OCI-M2 (cell line): Measurements from ENCODE around the gene PEF1.

ENCODE experiments used
- DNase-seq: peaks from one replicate; lab custom pipeline; 2025; ENCODE audit not compliant: unreplicated experiment; lab: John Stamatoyannopoulos, UW

The PEF1 gene

DNA sequence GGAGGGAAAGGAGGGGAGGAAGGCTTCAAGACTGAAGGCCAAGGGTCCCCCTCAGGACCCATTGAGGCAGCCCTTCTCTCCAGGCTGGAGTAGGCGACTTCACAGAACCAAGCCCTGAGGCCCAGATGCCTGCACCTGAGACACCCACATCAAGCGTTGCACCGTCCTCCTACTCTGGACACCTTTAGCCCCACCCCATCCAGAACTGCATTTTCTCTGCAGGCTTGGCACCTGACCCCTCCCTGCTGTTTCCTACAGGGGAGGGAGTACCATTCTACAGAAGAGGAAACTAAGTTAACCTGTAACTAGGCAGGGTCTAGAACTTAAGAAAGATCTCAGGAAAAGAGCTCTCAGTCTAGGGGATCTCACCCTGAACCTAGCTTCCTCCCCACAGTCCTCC is 12.0 kb downstream of the PEF1 start:
- DNase-seq = no peak

DNA sequence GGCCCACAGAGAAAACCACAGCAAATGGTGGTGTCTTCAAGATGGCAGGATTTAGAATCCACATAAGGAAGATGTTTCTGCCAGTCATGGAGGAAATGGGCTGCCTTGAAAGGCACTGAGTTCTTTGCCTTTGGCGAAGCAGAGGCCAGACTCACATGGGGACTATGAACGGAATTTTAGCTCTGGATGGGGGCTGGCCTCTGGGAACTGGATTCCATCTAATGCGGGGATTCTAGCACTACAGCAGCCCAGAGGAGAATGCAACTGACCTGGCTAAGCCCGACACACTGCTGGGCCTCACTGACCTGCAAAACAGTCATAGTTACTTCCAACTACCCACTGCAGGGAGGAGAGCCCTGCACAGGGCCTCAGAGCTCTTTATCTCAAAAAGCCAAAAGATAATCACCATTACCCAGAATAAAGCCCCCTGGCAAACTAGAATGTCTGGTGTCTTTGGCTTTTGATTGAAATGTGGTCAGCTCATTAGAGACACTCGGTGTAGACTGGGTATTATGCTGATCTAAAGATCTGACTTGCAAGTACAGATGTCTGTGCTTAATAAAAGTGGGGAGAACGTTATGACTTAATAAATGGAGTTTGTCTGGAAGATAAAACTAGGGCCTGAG is 15.6 kb downstream of the PEF1 start:
- no peak for DNase-seq

DNA sequence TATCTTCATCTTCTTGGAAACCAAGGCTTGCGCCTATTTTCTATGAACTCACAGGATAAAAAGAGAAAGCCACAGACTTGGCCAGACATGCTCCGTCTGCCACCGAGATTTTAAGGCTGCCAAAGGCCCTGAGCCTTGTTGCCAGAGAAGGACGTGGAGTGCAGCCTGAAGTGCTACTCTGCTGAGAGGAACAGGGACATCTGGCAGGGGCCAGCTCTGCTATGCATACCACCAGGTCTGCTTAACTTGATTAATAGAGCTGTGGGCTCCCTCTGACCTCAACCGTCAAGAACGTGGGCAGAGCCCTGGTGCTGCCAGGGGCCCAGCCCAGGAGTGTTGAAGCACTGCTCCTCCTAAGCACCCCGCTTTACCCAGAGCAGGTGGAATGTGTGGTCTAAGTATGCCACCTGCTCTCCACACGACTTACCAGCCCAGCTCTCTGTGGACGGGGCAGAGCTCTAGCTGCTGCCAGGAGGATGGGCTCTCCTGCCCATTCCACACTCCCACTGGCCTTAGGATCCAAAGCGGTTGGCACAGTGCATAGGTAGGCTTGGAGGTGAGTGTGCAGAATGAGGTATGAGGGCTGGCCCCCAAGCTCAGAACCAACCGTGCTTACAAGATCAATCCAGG is 16.6 kb downstream of the PEF1 start:
- DNase-seq = no peak

DNA sequence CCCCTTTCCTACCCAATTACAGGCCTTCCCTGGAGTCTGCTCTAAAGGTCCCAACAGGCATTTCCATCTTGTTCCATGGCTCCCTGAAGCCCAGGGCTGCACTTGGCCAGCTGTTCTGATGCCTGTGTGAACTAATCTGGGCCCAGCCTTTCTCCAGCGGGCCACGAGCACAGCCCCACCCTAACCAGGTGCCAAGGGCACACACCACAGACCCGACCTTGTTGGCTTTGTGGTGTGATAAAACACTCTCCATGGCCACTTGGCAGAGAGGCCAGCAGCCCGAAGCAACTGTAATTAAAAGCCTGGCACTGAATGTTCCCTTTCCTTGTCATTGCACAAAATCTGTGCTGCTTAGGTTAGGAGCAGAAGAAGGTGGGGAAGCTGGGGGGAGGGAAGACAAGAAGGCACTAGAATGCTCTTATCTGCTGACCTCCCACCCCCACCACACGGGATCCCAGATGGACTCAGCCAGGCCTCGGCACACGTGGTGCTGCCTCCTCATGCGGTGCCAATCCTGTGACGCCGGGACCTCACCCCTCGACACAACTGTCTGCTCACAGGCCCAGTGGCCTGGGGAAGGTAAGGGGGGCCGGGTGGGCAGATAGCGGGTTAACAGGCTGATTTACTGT is 17.3 kb downstream of the PEF1 start:
- DNase-seq = no peak

DNA sequence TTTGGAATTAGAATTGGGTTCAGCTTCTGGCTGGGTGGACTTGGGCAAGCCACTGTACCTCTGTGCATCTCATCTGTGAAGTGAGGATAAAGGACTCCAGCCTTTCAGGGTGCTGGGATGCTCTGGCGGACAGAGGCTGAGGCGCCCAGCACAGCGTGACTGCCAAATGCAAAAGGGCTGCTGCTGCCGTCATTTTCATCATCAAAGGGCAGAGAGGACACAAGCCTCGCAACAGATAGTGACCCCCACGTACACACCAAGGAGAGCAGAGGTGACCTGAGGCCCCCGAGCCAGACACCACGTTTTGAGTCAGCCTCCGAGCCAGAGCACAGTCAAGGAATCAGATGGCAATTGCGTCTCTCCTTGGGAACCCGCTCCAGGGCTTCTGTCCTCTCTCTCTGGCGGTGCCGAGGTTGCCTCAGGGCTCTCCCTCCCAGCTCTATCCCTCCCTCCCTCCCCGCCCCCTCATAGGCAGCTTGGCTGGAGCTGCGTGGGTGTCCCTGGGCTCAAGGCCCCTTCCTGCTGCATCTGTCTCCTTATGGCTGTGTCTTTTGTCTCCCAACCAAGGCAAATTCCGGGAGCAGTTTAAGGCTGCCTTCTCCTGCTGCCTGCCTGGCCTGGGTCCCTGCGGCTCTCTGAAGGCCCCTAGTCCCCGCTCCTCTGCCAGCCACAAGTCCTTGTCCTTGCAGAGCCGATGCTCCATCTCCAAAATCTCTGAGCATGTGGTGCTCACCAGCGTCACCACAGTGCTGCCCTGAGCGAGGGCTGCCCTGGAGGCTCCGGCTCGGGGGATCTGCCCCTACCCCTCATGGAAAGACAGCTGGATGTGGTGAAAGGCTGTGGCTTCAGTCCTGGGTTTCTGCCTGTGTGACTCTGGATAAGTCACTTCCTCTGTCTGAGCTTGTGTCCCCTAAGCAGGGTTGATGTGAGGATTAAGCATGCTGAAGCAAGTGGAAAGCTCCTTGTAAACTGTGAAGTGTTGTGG is 18.2 kb downstream of the PEF1 start:
- no peak for DNase-seq

DNA sequence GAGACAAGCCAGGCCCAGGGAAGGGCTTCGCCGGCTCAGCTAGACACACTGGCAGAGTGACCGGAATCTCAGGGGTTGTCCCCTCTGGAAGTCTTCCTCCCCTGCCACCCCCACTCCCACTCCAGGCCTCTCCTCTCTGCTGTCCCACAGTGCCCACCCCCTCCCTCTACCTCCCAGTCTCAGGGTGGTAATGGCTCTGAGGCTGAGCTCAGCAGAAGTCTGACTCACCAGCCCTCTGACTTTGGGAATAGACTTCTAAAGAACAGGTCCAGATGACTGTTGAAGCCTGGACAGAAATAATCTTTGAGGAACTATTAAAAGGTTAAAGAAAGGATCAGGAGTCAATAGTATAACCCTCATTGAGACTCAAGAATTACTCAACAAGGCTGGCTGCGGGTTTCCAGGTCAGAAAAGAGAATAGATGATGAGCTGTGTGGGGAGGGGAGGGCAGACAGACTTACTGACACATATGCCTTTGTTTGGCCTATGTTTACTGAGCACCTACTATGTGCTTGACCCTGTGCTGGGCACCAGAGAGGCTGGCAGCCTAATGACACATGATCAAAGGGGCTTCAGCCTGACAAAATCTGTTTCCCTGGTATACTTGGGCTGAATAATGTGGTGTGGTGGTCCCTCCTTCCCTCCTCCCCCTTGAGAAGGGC is 19.0 kb downstream of the PEF1 start:
- no peak for DNase-seq

DNA sequence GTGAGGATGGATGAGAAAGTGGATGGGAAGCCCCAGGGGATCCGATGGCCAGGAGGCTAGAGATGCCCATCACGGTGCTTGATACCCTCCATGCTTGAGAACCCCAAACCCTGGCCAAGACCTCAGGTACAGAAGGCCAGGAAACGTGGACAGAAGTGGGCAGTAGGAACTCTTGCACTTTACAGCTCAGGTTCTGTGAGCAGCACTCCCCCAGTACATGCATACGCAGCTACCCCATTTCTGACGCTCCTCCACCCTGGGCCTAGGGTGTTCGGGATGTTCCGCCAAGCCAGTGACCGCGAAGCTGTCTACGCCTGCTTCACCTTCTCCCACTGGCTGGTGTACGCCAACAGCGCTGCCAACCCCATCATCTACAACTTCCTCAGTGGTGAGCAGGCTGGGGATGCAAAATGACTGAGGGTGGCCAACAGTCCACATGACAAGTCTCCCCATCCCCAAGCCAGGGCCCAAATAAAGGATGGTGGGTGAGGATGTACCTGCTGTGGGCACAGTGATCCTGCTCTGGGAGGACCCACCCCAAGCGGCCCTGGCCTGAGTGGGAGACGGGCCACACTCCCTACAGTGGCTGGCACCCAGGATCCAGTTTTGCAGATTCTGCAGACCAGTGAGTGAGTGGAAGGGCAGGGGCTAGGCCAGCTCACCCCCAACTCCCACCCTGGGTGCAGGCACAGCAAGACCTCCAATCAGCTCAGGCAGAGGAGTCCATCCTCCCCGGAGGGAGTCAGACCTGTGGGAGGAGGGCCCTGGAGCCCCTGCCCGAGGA is 19.8 kb downstream of the PEF1 start:
- no peak for DNase-seq

DNA sequence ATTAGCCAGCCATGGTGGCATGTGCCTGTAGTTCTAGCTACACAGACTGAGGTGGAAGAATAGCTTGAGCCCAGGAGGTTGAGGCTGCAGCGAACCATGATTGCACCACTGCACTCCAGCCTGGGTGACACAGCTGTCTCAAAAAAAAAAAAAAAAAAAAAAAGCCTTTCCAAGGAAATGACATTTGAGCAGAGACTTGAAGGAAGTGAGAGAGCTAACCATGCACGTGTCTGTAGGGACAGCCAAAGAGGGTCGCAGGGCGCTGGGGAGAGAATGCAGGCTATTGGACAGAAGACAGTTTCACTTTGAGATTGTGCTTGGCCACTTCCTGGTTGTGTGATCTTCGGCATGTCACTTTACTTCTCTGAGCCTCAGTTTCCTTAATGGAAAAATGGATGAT is 20.4 kb downstream of the PEF1 start:
- DNase-seq = no peak

DNA sequence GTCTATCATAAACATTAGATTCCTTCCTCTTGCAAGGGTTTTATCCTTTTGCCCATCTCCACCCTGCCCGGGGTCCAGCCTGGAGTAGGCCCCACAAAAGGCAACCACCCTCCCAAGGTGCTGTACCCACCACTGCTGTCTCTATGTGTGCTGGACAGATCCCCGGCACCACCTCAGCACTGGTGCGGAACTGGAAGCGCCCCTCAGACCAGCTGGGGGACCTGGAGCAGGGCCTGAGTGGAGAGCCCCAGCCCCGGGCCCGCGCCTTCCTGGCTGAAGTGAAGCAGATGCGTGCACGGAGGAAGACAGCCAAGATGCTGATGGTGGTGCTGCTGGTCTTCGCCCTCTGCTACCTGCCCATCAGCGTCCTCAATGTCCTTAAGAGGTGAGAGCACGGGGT is 21.3 kb downstream of the PEF1 start:
- DNase-seq = no peak

DNA sequence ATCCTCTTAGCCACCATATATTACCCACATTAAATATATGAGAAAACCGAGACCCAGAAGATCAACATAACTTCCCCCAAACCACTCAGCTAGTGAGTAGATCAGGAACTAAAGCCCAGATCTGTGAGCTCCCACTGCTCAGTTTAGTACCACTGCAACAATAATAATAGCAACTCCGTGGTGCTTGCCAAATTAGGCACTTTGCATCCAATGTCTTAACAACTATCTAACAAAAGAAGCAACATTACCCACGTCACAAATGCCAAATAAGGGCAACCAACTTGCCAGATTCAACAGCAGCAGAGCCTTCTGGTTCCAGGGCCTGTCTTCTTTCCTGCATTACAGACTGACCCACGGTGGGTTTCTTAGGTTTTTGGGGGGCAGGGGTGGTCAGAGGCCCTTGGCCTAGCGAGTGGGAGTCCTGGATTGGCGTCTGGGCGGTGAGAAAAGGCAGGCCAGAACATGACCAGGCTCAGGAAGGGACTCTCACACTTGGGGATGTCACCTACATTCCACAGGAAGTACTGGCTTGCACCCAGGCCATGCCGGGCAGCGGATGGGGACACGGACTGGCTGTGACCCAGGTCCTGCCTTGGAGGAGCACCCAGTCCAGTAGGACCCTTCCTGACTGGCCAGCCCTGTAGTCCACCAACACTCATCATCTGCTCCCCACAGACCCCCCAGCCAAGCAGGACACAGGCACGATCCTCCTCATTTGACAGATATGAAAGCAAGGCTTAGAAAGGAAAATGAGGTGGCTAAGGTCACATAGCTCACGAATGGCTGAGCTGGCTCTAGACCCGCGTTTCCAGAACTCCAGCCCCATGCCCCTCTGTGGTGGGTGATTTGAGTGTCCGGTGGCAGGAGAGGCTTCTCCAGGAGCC is 22.6 kb downstream of the PEF1 start:
- DNase-seq = no peak

DNA sequence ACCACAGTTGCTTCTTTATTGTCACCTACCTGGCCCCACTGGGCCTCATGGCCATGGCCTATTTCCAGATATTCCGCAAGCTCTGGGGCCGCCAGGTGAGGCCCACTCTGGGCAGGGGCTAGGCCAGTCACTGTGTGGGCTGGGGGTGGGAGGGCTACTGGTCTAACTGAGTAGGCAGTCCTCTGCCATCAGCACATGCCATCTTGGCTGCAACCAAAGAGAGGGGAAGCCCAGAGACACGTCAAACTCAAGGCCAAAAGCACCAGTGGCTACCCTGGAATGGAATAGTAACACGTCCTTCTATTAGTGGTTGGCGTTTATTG is 23.2 kb downstream of the PEF1 start:
- DNase-seq = no peak

DNA sequence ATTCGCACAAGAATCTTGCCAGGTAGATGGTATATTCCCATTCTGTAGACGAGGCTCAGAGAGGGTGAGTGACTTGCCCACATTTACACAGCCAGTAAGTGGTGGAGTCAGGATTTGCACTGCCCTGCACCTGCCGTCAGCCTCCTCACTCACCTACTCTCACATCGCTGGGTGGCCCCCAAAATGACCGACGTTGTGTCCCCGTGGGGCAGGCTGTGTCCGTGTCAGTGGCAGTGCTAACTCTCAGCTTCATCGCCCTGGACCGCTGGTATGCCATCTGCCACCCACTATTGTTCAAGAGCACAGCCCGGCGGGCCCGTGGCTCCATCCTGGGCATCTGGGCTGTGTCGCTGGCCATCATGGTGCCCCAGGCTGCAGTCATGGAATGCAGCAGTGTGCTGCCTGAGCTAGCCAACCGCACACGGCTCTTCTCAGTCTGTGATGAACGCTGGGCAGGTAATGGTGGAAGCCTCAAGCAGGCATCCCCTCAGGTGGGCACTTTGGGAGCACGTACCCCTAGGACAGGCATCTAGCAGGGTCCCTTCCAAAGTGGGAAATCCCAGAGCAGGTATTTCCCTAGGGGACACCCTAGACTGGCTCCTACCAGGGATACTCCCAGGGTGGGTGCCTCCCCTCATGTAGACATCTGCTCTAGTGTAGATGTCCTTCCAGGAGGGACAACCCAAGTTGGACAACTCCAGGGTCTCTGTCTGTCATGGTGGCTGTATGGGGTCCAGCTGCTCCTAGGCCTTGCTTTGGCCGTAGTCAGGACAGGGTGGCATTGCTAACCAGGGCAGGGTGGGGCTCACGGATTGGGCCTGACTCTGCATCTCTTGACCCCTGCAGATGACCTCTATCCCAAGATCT is 23.8 kb downstream of the PEF1 start:
- DNase-seq = no peak

DNA sequence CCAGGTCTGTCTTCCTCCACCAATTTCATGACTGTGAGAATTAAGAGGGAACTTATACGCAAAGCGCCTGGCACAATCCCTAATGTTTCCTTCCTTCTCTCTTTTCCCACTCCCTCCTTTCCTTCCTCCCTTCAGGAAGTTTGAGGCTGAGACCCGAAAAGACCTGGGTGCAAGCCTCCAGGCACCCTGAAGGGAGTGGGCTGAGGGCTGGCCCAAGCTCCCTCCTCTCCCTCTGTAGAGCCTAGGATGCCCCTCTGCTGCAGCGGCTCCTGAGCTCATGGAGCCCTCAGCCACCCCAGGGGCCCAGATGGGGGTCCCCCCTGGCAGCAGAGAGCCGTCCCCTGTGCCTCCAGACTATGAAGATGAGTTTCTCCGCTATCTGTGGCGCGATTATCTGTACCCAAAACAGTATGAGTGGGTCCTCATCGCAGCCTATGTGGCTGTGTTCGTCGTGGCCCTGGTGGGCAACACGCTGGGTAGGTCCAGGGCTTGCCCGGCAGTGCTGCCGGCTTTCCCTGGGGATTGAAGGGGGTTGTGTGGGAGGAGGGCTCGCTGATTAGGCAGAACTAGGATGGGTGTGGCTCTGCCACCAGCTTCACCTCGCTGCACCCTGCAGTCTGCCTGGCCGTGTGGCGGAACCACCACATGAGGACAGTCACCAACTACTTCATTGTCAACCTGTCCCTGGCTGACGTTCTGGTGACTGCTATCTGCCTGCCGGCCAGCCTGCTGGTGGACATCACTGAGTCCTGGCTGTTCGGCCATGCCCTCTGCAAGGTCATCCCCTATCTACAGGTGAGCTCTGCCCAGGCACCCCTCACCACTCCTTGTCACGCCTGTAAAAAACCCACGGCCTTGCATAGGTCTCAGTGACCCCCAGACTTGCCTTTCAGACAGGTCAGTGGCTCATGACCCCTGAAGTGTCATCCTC is 25.5 kb downstream of the PEF1 start:
- DNase-seq = no peak

DNA sequence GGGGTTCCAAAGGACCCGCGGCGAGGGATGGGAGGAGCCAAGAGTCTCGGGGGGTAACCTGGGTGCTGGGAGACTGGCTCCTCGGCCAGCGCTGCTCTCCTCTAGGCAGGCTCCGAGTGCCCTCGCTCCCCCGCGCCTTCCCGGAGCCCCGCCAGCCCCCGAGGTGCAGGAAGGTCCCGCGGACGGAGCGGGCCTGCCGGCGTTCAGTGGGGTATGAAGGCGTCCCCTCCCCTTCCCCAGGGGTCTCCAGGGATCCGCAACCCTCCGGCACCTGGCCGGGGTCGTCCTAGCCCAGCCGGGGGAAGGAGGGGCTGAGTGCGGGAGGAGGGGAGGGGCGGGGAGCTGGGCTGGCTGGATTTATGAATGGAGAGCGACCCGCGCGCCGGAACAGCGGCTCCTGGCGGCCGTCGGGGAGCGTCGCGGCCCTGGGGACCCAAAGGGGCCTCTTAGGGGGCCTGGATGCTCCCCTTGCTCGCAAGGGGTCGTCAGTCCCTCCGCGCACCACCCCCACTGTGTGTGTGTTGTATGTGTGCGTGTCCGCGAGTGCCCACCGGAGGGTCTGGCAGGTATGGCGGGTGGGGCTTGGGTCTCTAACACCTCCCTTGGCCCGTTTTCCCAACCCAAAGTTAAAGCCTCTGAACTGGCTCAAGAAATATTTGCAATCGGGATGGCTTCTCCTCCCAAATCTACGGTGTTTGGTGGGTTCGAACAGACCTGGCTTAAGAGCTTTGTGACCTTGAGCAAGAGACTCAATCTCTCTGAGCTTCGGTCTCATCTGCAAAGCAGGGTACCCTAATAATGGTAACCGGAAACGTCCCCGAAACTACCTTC is 26.5 kb downstream of the PEF1 start:
- DNase-seq = no peak

DNA sequence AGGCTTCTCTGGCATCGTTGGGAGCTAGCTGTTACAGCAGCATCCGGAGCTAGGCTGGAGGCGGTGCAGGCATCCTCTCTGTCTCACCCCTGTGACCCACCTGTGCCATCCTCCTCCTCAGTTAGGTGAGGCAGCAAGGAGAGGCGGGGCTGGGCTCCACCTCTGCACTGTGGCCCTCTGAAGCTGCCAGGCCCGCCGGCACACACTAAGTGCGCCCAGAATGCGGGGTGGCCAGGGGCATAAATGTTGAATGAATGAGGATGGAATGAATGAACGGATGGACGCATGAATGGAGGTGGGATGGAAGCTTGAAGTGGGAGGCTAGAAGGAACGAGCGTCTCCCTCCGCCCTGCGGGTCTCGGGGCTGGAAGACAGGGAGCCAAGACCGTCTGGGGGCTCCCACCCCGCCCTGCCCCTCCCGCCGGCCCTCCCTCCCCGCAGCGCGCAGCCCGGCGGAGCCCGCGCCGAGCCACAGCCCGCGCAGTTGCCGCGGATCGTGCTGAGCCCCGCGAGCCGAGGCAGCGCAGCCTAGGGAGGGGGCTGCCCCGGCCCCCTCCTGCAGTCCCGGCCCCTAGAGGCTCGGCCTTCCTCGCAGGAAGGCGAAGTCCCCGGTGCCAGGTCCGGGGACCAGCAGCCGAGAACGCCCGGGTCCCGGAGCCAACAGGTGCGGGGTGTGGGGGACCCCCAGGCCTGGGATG is 27.3 kb downstream of the PEF1 start, which contains the start of gene HCRTR1:
Gene HCRTR1 (plus strand): TSS at position 472 of the 698 bp plus-strand sequence. CDS start 1,504 bp downstream, outside the sequence.
- no peak for DNase-seq

DNA sequence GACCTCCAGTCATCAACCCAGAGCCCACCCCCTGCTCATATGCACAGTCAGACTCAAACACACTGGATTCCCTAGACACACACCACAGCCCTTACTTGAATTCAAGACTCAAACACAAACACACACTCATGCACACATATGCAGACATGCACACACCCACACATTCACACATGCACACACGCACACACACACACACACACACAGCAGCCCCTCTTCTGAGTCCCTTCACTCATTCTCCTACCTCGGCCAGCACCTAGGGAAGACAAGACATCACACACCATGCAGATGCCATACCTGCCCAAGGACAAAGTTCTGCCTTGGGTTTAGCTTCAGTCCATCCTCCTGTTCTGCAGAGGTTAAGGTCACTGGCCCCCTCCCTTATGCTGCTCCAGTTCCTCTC is 28.7 kb downstream of the PEF1 start:
- DNase-seq = no peak
